LNCaP clone FGC (cell line): ENCODE measurements around the gene CLDN7.

Experiments used
- DNase-seq: peaks from one replicate; pipeline ENCODE4 v3.0.0-alpha.2; 2011; ENCODE audit warnings: low read depth
- H3K4me3 ChIP-seq: 2 replicates; pipeline ENCODE4 v1.5.1; 2011; ENCODE audit warnings: mild to moderate bottlenecking, low read depth, low read length, control low read depth
- CTCF ChIP-seq: IDR thresholded peaks from 2 replicates; pipeline ENCODE4 v1.5.1; 2012; ENCODE audit warnings: mild to moderate bottlenecking; ENCODE audit not compliant: control insufficient read depth, insufficient read depth; ENCODE audit errors: extremely low read depth

CLDN7 gene

DNA sequence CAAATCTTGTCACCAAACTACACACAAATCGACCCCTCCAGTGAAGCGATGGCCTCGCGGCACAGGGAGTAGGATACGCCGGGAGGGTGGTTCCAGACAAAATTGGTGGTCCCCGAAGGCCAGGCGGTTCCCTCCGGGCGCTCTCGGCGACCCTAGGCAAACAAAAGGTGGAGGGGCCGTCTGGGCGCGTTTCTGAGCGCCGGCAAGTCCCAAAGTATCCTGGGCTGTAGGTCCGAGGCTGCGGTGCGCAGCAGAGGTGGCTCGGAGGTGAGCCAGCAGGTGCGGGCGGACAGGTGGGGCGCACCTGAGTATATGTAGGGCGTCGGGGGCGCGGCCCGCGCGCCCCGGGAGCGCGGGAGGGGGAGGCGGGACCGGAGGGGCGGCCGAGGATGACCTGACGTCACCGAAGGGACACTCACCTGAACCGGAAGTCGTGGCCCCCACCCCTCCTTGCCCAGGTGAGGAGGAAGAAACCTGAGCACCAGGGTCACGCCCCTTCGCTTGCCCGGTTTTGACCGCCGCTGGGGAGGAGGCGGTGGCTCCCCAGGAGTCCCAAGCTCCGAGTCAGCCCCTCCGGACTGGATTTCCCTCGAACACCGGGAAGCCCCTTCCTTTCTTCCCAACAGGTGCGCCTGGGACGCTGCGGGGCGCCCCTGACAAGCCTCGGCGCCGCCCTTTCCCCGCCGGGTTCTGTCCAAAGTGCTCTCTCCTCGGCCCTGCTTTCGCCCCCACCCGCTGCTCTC is at the start of gene CLDN7:
TSS of gene CLDN7 (minus strand) at position 287 of the 743 bp plus-strand sequence. CDS start 435 bp downstream, outside the sequence.
- H3K4me3 ChIP-seq = peak within 1 kb of the TSS; percentile 96
- TF ChIP-seq CTCF = peak; percentile 57
- peak; percentile 87 for DNase-seq

DNA sequence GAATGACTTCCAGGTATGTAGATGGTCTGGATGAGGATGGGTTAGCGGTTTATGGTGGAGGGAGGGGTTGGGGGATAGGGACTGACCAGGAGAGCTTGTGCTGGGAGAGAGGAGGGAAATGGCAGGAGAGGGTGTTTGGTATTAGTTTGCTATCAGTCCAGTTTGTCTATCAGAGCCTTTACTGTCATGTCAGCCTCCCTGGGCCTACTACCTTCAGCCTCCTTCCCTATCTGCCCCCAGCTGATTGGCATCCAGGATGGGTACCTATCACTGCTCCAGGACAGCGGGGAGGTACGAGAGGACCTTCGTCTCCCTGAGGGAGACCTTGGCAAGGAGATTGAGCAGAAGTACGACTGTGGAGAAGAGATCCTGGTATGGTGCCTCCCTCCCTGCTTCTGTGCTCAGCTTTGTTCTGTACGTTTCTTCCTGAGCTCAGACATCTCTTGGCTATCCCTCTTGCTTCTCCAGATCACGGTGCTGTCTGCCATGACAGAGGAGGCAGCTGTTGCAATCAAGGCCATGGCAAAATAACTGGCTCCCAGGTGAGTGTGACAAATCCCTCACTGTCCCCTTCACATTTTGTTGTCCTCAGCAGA is 48.9 kb upstream of the CLDN7 start:
- no peak for DNase-seq
- H3K4me3 ChIP-seq = no peak overlapping the region
- TF ChIP-seq CTCF = no peak

DNA sequence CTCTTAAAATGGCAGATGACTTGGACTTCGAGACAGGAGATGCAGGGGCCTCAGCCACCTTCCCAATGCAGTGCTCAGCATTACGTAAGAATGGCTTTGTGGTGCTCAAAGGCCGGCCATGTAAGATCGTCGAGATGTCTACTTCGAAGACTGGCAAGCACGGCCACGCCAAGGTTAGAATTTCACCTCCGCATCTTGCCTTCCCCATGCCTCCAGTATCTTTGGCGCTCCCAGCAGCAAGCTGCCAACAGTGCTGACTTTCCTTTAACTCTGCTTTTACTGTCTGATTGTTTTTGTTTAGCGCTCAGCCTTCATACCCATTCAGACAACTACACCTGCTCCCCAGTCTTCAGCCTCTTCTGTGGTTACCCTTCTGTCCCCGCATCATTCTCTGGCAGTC is 47.4 kb upstream of the CLDN7 start:
- H3K4me3 ChIP-seq = peak overlapping the region; percentile 66
- no peak for DNase-seq
- TF ChIP-seq CTCF = no peak

GRCh38 chr17:7308625-7309433 is 46.6 kb upstream of the CLDN7 start:
- peak overlapping the region; percentile 66 for H3K4me3 ChIP-seq
- no peak for TF ChIP-seq CTCF
- DNase-seq = no peak

- DNase-seq = no peak
- H3K4me3 ChIP-seq = peak overlapping the region; percentile 66
- no peak for TF ChIP-seq CTCF
These were observed 45.7 kb upstream of the CLDN7 start for GRCh38 chr17:7307686-7308624.
